ENCODE results near the gene BLNK. TPM values are rescaled to one million over a fixed set of nuclear protein-coding genes. Genes with fewer than 3 reads are reported as not detected.

Gene BLNK
- total RNA-seq = not detected in 2 replicates
- long read RNA-seq = 0 reads

GRCh38 chr10:96271016-96271815 is at the start of gene BLNK:
Gene BLNK, minus strand, starts transcription at chr10:96271569. Its CDS starts 171 bp downstream, at chr10:96271398.
- Mint-ChIP-seq H3K27me3 (ENCODE audit: unreplicated experiment) (peaks cover 15% of the 10 kb centered on the region), H3K4me3 (ENCODE audit: unreplicated experiment) (no peak within 1 kb of the TSS), H3K27ac (ENCODE audit: unreplicated experiment) (no peak within 1 kb of the TSS), H3K36me3 (ENCODE audit: unreplicated experiment) (no peaks in the 10 kb centered on the region), H3K9me3 (ENCODE audit: unreplicated experiment) (no peaks in the 10 kb centered on the region), H3K4me1 (ENCODE audit: unreplicated experiment) (no peaks in the 10 kb centered on the region)
- no peak for DNase-seq (ENCODE audit: extremely low spot score, unreplicated experiment)
- TF ChIP-seq, protein P1, sequence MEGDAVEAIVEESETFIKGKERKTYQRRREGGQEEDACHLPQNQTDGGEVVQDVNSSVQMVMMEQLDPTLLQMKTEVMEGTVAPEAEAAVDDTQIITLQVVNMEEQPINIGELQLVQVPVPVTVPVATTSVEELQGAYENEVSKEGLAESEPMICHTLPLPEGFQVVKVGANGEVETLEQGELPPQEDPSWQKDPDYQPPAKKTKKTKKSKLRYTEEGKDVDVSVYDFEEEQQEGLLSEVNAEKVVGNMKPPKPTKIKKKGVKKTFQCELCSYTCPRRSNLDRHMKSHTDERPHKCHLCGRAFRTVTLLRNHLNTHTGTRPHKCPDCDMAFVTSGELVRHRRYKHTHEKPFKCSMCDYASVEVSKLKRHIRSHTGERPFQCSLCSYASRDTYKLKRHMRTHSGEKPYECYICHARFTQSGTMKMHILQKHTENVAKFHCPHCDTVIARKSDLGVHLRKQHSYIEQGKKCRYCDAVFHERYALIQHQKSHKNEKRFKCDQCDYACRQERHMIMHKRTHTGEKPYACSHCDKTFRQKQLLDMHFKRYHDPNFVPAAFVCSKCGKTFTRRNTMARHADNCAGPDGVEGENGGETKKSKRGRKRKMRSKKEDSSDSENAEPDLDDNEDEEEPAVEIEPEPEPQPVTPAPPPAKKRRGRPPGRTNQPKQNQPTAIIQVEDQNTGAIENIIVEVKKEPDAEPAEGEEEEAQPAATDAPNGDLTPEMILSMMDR (IDR thresholded peaks at IDR 0.05) = no peak

DNA sequence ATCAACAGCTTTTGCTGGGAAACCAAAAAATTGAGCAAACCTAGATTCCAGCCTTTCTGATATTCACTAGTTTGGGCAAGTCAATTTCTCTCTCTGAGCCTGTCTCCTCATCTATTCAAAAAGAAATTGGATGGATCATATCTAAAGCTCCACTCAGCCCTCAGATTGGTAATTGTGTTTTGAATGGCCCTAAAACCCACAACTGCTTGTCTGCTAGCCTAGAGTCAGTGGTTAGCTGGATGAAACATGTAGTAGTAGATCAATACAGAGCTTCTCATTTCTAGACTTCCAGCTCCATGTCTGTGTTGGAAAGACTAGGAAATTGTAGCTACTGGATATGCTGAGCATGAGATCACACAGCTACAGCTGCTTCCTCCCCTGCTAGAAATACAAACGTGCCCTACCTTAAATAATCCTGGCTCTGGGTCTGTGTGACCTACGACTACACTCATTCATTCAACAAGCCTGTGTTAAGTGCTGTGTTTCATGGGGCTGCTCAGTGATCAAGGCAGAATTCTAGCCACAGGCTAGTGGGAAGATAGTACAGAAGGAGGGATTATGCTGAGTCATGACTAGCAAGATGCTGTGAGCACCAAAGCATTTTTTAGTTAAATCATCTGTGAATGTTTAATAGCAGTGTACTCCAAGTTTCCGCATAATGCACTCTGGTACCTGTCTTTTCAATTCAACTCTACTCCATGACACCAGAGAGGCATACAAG is 48.5 kb upstream of the BLNK start:
- TF ChIP-seq, protein P1 (IDR thresholded peaks at IDR 0.05) = no peak
- Mint-ChIP-seq H3K9me3 (ENCODE audit: unreplicated experiment) (no peaks in the 10 kb centered on the region), H3K27ac (ENCODE audit: unreplicated experiment) (no peak overlapping the region), H3K36me3 (ENCODE audit: unreplicated experiment) (no peaks in the 10 kb centered on the region), H3K4me1 (ENCODE audit: unreplicated experiment) (no peaks in the 10 kb centered on the region), H3K27me3 (ENCODE audit: unreplicated experiment) (peaks cover 3% of the 10 kb centered on the region), H3K4me3 (ENCODE audit: unreplicated experiment) (no peak overlapping the region)
- DNase-seq (ENCODE audit: extremely low spot score, unreplicated experiment) = no peak

- Mint-ChIP-seq H3K9me3 (ENCODE audit: unreplicated experiment) (no peaks in the 10 kb centered on the region), H3K27ac (ENCODE audit: unreplicated experiment) (no peak overlapping the region), H3K4me1 (ENCODE audit: unreplicated experiment) (no peaks in the 10 kb centered on the region), H3K4me3 (ENCODE audit: unreplicated experiment) (no peak overlapping the region), H3K36me3 (ENCODE audit: unreplicated experiment) (no peaks in the 10 kb centered on the region), H3K27me3 (ENCODE audit: unreplicated experiment) (no peaks in the 10 kb centered on the region)
- DNase-seq (ENCODE audit: extremely low spot score, unreplicated experiment) = no peak
- TF ChIP-seq, protein P1 (IDR thresholded peaks at IDR 0.05) = no peak
Measured at GRCh38 chr10:96317067-96317833, 45.9 kb upstream of the BLNK start.

DNA sequence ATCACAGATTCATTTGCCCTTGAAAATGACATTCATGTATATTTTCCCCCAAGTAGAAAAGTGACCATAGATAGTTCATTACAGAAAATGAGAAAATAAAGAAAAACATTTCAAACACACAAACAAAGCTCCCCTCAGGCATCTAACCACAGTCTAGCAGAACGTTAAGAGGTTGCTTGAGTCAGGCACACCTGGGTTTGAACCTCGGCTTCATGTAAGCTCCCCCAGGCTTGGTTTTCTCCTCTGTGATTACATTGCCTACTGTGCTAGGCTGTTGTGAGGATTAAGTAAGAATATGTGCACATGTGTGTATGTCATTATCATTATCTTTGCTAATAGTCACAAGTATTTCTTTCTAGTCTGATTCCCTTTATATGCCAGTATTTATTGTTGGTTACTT is 42.0 kb upstream of the BLNK start:
- peaks cover 3% of the 10 kb centered on the region for H3K27me3 Mint-ChIP-seq (ENCODE audit: unreplicated experiment)
- no peaks in the 10 kb centered on the region for H3K36me3 Mint-ChIP-seq (ENCODE audit: unreplicated experiment)

More for the DNA sequence above, 42.0 kb upstream of the BLNK start:
- DNase-seq (ENCODE audit: extremely low spot score, unreplicated experiment) = no peak
- no peak overlapping the region for H3K4me3 Mint-ChIP-seq (ENCODE audit: unreplicated experiment)
- TF ChIP-seq, protein P1 (IDR thresholded peaks at IDR 0.05) = no peak
- H3K27ac Mint-ChIP-seq (ENCODE audit: unreplicated experiment) = no peak overlapping the region
- peaks cover 5% of the 10 kb centered on the region for H3K4me1 Mint-ChIP-seq (ENCODE audit: unreplicated experiment)
- no peaks in the 10 kb centered on the region for H3K9me3 Mint-ChIP-seq (ENCODE audit: unreplicated experiment)

All from osteocyte (in vitro differentiated cells).